Stimulated activated CD8-positive, alpha-beta memory T cell treated with anti-CD3 and anti-CD28 coated beads, Interleukin-7, amount 100 ng/mL, for 48 hours (primary cell): ENCODE results near the gene NKX1-2.

ENCODE experiments used
- DNase-seq, 2 donors: peaks; one replicate each; pipeline ENCODE4 v3.0.0-alpha.2; 2020; ENCODE audit warnings: low read depth in 1 of 2; ENCODE audit errors: extremely low read depth in 1 of 2

Gene NKX1-2

DNA sequence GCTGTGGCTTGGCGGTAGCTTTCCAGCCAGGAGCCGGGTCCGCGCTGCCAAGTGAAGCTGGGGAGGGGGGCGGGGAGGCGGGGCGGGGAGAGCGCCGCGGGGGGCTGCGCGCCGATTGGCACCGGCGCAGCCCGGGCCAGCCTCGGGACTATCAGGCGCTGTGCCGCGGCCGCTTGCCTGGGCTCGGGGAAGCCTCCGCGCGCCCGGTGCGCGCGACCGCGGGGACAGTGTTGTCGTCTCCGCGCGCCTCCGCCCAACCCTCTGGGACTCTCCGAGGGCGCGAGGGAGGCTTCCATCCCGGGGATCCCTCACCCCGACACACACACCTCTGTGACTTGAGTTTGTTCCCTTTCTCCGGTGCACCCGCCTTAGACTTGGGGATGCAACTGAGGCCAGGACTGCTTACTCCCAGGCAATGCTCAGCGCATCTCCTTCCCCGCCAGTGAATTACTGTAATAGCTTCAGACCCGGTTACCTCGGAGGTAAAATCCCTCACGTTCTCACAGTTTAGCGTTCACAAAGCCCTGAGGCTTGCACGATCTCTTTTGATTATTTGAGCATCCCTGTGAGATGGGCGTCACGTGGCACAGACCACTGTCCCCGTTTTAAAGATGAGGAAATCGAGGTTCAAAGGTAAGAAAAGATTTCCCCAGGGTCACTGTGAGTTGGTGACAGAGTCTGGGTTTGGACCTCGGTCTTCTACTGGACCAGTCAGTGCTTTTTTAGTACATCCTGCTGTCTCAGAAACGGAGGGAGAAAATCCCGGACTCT is at the start of gene NKX1-2:
Gene NKX1-2 (minus strand): TSS at position 24 of the 771 bp plus-strand sequence. CDS start 92 bp downstream, outside the sequence.
- DNase-seq = no peak

DNA sequence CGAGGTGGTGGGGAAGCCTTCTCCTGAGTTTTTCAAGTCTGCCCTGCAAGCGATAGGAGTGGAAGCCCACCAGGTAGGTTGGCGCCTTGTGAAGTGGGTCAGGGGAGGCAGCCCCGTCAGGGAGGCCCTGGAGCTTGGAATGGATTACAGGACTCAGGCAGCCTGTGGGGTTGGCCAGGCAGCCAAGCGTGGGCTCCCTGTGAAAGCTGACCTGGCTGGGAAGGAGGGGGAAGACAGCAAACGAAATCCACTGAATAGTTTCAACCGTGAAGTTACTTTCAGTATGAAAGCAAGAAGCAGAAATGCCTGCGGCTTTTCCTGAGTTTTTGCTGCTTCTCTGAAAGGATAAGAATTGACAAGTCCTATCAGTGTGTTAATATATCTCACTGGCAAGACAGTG is 48.2 kb upstream of the NKX1-2 start:
- DNase-seq = no peak

DNA sequence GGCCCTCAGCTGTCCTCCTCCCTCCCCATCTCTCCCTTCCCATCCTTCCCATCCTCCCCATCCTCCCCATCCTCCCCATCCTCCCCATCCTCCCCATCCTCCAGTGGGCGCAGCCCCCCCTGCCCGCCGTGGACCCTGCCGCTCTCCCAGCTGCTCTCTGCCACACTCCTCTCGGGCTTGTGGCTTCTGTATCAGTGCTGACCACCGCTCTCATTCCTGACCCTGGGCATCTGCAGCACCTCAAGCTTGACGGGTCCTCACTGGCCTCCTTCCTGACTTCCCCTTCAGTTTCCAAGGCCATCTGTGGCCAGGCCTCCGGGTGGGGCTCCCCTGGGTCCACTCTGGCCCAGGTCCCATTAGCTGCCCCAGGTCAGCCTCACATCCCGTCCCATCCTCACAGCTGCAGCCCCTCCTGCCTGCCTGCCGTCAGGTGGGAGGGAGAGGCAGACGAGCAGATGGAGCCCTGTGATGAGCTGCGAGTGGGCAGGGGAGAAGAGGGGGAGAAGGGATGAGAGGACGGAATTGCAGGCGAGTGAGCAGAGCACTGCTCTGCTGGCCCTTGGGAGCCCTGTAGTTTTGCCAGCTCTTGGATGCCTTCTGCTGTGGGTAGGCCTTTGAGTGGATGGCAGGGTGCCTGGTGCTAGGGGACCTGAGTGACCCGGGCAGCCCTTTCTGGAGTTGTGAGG is 47.5 kb upstream of the NKX1-2 start:
- DNase-seq = no peak

DNA sequence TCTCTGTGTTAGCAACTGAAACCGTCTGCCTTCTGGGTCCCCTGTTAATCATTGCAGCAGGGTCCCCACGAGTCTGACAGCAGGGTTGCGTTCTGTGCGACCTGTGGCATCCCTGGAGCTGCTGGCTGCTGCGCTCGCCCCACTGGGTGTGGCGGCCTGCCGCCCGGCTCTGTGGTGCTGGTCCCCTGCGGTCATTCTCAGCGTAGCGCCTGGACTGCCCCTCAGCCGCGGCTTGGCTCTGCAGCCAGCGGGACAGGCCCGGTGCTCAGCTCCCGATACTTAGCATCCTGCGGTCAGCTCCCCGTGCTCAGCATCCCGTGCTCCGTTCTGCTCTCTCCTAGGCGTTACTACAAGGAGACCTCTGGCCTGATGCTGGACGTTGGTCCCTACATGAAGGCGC is 46.8 kb upstream of the NKX1-2 start:
- no peak for DNase-seq

DNA sequence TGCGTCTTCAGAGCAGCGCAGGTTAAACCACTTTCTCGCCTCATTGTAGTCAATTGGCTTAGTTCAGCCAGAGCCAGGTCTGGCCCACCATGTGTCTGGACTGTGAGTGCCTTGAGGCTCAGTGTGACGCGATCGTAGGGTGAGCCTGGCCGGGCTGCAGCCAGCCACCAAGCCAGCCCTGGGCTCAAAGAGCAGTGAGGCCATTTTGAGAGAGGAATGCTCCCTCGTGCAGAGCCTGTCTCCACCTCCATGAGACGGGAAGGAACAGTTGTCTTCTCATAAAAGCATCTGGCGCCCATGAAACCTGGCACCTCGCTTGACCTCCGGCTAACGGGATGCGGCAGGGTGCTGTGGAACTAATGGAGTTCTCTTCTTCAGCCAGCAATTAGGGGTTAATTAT is 46.3 kb upstream of the NKX1-2 start:
- no peak for DNase-seq

DNA sequence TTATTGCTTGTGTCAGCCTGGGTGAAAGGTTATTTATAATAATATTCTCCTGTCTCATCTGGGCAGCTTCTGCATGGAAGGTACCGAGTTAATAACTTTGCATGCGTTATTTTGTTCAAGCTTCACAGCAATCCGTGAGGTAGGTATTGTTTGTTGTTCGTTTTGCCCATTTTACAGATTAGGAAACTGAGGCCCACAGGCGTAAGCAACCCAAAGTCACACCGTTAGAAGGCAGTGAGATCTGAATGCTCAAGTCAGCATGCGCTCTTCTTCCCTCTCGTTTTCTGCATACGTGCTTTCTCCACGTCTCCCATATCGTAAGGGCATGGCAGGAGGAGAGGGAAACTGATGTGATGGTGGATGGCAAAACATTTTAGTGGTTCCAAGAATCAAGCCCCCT is 45.9 kb upstream of the NKX1-2 start:
- no peak for DNase-seq

DNA sequence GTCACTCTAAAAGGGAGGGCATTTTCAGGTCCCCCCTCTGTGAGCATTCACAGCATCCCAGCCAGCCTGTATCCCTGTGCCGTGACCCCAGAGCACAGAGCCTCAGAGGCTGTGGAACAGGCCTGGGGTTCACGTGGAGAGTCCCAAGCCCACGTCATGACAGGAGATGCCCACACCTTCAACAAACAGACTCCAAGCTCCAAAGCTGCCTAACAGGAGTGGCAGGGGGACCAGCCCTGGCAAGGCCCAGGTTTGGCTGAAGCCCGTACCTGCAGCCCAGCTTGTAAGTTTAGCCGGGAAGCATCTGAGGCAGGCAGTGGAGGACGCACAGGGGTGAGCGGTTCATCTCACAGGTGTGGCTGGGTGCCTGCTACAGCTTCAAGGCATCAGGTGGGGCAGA is 45.3 kb upstream of the NKX1-2 start:
- DNase-seq = no peak

DNA sequence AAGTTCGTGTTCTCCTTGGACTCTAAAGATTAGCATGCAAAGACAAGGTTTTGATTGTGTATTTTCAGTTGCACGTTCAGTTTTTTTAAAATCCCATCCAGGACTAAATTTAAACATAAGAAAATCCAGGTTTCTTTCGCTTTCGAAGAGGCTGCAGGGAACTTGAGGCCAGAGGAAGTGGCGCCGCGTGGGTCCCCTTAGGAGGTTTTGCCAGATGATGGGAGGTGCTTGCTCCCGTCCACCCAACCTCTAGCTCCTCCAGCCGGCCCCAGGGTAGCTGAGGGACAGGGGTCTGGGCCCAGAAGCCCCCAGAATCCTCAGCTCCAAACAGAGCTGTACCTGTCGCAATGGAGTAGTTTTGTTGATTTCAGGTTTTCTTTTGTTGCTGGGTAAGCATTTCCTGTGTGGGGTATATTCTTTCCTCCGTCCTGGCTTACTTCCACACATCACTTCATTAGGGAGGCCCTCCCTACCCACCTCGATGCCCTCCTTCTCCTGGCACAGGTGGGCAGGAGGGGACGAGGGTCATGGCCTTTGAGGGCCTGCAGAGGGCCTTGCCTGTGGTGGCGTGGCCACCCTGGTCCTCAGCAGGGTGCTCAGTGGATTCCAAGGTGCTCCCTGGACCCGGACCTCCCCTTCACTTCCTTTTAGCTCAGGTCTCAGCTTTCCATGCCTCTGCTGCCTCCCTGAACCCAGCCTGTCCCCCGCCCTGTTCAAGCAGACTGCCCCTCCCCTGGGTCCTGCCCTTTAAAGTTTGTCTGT is 44.4 kb upstream of the NKX1-2 start:
- DNase-seq = no peak

DNA sequence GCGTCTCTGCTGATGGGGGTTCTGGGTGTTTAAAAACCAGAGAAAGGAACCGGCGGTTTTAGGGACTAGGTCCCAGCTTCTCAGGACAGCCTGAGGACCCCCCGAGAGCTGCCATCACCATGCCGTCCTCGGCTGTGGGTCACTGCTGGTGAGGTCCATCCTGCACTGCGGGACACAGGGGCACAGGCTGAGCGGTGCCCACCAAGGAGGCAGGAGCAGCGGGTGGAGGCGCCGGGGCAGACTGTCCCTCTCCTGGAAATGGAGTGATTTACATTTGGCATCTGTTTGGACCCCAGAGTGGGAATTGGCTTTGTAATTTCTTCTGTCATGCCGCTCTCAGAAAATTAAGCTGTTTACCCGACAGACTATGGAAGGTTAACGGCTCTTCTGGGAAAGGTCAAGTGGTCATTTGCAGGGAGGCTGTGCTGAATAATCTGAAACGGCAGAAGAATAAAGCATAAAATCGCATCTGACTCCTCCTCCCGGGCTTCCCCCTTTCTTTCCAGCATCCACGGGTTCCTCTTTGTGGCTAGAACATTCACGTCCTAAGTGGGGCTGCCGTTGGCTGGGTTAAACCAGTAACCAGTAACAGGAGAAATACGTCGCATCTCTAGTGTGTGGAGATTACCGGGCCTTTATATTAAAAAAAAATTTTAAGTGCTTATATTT is 43.5 kb upstream of the NKX1-2 start:
- DNase-seq = no peak

DNA sequence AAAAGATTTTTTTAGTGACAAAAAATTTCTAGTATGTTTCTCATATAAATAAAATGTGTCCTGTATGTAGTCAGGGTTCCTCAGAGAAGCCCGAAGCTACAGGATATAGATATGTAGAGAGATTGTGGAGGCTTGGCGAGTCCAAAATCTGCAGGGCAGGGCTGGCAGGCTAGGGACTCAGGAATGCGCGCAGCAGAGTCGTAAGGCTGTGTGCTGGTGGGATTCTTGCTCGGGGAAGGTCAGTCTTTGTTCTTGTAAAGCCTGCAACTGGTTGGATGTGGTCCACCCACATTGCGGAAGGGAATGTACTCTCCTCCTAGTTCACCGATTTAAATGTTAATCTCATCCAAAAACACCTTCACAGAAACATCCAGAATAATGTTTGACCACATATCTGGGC is 42.4 kb upstream of the NKX1-2 start:
- no peak for DNase-seq

DNA sequence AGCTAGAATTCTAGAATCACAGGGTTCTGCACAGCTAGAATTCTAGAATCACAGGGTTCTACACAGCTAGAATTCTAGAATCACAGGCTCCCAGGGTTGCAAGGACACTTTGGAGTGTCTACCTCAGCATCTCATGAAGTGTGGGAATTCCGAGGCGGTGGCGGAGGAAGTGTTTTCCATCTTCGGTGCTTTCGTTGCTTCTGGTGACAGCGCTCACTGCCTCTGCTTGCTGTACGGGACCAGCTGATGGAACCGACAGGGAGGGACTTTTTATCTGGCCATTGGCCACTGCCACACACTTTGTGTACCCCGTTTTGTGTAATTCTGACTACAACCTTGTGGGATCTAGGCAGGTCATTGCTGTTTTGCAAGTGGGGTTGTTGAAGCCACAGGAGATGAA is 41.3 kb upstream of the NKX1-2 start:
- no peak for DNase-seq

DNA sequence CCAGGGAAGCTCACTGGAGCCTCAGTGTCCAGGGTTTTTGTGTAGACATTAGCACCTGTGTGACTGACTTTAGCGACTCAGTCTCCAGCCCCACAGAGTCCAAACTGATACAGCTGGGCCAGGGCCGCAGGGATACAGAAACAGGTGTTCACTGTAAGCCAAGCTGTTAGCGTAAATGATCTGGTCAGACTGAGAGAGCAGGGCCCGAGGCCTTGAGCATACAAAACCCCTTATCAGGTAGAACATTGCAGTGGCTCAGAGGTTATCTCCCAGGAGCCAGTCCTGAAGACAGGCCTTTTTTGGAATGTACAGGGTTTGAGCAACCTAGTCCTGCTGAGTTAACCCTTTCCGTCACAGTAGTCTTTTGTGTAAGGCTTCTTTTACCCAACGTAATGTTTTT is 36.8 kb upstream of the NKX1-2 start:
- DNase-seq = no peak

DNA sequence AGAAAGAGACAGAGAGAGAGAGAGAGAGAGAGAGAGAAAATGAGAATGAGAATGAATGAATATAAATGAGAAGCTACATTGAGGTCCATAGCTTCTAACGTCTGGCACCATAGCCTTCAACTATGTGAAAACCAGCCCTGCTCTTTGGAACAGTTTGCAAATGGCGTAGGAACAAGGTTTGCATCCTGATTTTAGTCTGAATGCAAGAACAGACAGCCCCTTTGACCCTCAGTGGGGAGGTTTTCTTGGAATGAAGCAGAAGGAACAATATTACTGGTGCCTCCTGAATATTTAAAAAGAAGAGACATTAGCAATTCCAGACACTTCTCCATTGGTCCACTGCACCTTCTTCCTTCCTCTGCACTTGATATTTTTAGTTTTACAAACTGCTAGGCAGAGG is 34.8 kb upstream of the NKX1-2 start:
- no peak for DNase-seq

DNA sequence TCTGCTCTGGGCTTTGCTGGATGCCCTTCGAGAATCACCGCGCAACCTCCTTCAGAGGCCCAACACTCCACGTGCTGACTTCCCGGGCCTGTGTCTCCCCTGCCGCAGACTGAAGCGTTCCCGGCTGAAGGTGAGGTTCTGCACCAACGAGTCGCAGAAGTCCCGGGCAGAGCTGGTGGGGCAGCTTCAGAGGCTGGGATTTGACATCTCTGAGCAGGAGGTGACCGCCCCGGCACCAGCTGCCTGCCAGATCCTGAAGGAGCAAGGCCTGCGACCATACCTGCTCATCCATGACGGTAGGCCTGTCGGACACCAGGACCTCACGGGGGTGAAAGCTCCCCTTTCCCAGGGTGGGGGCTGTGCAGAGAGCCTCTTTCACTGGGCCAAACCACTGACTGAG is 34.2 kb upstream of the NKX1-2 start:
- no peak for DNase-seq

DNA sequence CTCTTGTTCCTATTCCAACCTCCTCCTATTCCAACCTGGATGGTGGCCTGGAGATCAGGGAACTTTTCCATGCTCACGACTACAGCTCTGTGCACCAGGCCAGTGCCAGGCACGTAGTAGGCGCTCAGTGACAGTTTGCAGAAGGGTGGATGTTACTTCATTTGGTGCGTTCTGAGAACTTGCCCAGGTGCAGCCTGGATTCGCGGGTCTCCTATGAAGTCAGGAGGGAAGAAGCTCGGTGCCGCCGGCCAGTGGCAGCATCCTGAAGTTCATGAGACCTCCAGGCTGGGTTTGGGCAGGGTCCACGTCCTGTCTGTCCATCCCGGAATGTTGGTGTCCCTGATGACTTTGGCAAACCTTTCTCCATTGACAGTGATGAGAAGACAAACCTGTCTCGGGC is 33.0 kb upstream of the NKX1-2 start:
- DNase-seq = no peak

DNA sequence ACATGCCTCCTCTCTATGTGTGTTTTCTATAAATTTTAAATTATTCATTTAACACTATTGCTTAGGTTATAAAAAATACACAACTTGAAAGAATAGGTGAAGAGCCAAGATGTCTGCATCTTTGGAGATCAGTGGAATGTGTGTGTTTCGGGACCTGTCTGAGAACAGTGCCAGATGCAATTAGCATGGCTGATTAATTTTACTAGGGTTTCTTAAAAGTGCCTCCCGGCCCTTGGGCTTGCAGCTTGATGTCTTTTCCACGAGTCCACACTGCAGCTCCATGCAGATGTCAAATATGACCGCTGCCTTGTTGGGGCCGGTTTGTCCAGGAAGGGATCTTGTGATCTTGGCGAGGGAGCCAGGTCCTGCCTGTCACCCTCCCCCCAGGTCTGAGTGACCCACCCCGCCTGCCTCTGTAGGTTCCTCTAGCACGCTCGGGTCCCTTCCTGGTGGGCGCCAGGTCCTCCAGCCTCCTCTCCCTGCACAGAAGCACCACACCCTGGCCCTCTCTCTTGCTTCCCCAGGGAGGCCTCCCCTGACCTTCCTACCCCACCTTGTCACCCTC is 32.5 kb upstream of the NKX1-2 start:
- no peak for DNase-seq

DNA sequence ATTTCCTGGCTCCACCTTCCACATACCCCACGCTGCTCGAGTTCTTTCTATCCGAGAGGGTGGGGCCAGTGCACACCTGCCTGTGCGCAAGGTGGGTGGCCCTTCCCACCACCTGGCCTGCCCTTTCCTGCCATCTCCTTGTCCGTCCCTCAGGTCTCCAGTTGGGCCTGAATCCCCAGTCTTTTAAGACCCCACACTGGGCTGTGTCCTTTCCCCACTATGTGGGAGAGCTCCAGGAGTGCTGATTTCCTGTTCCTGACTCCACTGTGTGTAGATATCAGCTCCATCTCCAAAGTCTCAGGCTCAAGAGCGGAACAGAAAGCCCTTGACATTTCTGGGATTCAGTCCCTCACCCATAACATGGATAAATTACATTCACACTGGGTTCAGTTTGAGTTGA is 31.9 kb upstream of the NKX1-2 start:
- no peak for DNase-seq

DNA sequence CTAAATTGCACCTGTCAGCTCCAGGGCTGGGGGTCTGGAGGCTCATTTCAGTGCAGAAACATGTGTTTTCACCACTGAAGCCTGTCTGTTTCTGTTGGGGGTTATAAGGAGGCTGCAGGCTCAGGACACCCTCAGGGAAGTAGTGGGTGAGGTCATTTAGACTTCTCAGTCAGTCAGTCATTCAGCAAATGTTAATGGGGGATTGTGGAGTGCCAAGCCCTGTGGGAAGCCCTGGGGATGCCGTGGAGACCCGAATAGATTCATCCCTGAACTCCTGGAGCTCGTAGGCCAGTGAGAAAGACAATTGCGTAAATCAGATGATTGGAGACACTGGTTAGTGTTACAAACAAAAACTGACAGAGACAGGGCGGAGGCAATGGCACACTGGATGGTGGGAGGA is 31.0 kb upstream of the NKX1-2 start:
- no peak for DNase-seq

DNA sequence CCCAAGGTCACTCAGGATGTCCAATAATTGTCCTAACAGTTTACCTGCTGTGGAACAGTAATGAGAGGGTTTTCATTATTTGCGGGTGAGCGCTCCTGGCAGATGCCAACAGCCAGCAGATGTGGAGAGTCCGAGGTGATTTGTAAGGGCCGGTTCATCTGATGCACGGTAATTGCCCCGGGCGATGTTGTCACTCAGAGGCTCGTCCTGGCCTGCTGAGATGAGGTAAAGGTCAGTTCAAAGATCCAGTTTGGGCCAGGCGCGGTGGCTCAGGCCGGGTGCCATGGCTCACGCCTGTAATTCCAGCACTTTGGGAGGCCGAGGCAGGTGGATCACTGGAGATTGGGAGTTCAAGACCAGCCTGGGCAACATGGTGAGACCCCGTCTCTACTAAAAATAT is 28.7 kb upstream of the NKX1-2 start:
- DNase-seq = no peak

DNA sequence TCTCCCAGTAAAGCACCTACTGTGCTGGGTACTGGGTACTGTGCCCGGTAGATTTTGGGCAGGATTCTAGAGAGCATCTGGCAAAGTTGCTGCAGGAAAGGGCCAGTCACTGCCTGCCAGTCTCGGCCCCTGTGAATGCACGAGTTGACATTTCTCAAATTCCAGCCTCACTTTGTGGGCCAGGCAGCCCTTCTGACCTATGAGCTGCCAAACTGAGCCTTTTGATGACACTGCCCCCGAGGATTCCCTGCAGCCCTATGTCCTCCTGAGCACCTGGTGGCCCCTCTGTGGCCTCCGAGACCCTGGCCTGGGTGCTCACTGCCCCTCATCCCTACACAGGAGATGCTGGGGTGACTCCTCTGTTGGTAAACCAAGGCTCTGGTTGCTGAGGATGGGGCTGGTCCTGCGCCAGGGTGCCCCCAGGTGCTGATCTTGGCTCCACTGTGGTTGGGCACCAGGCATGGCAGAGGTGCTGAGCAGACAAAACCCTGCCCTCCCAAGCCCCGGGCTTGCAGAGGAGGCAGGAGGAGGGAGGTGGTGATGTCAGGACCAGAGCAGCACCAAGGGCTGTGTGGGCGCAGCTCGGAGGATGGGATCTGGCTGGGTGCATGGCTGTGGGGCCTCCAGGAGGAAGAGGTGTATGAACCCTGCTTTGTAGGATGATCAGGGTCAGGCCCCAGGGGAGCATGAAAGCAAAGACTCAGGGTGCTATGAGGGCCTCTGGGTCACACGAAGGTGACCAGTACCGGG is 28.0 kb upstream of the NKX1-2 start:
- no peak for DNase-seq
